OCI-M1 (cell line): ENCODE results near the gene CYP2U1.

Source experiments
- DNase-seq: peaks from one replicate; lab custom pipeline; 2025; lab: John Stamatoyannopoulos, UW

Gene CYP2U1

DNA sequence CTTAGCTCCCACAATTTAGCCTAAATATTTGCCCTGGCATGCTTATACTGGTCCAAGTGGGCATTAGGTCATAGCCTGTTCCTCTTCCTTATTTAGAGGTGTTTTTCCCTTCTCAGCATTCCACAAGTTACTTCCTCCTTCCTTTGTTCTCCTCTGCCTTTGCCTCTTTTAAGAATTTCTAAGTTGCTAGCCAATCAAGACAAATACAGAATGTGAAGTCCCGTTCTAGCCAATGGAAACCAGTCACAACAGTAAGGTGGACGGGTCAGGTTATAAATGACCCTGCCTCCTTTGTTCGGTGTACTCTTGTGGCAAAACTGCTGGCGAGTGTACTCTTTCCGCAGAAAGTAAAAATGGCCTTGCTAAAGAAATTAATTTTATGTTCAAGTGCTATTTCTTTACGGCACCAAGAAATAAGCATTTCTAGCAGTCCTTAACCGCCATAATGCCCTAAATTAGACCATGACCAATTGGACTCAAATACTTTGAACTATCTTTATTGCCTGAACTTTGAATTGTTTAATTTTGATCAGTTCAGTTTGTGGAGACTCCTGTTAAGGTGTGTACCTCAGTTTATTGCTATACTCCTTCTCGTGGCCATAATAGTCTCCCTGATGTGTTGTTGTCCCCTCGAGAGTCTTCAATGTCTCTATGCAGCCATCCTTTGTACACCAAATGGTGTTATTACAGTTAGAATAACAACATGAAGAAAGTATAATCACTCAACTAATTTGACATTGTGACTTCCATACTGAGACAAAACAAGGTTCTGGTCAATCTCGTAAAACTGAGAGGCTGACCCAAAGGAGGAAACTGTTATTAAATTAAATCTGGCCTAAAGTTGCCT, 56.8 kb downstream of the CYP2U1 start:
- DNase-seq: no peak

DNA sequence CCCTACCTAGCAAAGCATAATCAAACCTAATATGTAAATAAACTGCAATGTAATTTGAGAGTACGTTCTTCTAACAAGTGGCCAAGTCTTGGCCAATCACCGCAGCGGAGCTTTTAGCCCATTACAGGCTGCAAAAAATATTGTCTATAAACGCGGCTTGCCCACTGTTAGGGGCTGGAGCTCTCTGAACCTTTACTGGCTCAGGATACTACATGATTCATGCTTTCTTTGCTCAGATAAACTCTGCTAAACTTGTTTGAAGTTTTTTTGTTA, 57.4 kb downstream of the CYP2U1 start:
- DNase-seq: no peak

DNA sequence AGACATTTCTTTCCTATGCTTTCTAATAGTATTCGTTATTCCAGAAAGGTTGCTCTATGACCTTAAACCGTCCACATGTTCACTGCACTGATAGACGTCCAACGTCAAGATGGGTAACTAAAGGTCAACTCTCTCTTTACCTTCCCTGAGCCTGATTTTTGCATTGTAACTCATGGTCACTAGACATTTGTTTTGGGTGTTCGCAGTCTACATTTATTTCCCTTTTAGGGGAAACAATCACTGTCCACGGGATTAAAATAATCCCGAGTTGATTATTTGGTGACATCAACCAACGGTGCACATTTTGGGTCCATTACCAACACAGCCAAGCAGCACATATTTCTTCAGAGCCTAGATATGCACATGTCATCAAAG, 57.8 kb downstream of the CYP2U1 start:
- DNase-seq: no peak

DNA sequence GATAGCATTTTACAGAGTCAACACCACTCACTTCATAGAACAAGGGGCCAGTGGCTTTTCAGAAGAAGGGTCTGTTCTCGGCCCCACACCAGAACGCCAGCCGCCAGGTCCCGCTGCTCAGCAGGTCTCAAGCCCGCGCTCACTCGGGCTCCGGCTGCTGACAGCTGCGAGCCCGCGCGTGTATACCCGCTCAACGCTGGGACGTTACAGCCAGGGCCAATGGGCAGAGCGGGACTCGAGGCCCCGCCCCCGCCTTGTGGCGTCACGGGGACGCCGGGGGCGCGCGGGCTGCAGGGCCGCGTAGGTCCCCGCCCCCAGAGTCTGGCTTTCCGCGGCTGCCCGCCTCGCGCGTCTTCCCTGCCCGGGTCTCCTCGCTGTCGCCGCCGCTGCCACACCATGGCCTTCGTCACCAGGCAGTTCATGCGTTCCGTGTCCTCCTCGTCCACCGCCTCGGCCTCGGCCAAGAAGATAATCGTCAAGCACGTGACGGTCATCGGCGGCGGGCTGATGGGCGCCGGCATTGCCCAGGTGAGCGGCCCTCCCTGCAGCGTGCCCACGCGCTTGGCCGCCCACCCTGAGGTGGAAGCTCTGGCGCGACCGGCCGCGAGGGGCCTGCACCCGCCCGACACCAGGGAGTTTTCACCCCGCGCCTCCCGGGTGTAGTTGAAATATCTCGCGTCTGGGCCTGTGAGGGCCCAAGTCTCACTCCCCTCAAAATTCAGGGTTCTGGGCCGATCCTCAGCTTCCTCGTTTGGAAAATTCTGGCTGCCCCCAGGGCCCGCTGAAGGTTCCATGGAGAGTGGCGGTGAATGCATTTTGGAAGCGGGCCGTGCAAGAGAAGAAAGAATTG, 58.4 kb downstream of the CYP2U1 start, which contains the start of gene HADH:
Gene HADH, plus strand, starts transcription at position 353 of the 850 bp plus-strand sequence. Its CDS starts 44 bp downstream, at position 397.
- DNase-seq: peak; percentile 95

DNA sequence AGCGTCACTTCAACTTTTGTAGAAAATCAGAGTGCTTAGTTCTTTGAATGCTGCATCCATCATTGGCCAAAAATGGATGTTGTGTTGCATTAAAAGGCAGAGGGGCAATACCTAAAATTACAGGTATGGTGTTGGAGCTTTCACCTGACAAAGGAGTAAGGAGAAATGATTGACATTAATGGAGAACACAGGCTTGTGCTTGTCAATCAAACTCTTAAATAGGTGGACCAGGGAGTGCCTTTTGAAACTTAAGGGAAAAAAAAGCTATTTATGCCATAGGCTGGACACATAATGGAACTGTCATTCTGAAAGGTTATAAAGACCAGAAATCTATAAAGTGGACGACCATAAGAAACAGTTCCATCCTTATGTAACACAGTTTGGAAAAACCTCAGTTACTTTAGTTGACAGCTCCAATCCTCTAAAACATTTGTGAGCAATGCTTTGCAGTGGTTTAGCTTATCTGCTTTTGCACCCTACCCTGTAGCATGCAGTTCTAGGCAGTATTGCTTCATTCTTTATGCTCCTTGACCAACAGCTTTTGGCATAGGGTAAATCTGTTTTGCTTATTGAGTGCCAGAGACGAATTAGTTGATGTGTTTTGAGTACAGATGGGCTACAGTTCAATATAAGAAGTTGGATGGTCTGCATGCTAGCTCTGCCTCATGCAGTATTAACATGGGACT, 60.7 kb downstream of the CYP2U1 start:
- DNase-seq: peak; percentile 80

DNA sequence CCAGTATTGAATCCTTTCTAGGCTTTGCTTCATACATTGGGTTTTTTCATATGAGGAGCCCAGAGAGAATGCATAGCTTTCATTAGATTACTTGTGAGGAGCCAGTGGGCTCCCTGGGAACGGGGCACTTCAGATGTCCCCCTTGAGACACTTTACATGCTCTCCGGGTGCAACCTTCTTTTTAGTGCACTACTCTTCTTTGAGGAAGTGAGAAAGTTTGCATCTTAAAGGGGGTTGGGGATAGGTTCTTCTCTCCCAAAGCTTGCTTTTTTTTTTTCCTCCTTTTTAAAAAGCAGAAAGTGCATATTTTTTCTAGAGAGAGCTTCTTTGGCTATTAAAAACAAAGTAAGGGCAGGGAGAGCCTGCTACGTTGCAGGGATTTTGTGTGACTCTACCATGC, 62.6 kb downstream of the CYP2U1 start:
- DNase-seq: peak; percentile 22

DNA sequence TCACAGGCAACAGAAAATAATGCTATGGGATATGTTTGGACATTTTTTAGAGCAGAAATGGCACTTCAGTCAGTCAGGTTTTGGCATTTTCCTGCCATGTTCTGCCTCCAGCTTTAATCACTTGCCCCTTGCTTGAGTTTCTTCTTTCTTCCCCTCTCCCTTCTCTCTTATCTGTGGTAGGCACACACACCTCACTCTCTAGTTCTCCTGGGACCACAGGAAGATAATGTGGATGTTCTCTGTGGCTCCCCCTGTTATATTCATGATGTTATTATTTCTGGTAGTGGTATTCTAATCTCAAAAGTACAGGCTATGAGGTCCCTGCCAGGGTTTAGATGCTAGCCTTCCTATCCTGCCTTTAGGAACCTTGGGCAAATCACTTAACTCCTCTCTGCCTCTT, 63.5 kb downstream of the CYP2U1 start:
- DNase-seq: peak; percentile 75

DNA sequence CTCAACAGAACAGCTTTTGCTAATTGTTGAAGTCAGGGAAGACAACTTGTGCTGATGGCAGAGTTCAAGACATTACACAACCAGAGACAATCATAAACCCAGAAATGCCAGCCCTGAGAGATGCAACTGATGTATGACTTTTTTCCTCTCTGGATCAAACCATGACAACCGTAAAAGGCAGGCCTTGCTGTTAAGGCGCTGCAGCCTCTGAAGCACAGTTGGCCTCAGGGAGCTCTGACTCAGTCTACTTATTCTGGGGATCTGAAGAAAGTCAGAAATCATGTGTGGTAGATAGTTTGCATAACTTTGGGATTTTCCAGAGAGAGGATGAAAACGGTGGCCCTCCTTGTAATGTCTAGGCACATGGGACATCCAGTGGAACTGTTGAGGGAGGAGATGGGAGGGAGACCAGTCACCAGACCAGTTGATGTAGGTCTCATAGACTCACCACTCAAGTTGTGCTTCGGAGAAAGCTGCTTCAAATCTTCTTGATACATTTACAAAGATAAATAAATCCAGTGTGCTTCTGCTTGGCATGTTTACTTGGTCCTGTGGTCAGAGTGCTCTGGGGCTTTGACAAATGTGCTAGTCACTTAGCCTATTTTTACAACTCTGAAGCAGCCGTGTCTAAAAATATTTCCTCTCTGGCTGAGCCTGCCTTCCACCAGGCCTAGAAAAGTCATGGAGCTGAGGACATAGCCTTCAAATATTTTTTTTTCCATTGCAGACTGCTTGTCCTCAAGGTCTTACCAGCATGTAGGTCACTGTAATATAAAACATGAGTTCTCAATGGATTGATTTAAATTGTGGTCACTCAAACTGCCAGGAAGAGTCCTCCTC, 65.8 kb downstream of the CYP2U1 start:
- no peak for DNase-seq

DNA sequence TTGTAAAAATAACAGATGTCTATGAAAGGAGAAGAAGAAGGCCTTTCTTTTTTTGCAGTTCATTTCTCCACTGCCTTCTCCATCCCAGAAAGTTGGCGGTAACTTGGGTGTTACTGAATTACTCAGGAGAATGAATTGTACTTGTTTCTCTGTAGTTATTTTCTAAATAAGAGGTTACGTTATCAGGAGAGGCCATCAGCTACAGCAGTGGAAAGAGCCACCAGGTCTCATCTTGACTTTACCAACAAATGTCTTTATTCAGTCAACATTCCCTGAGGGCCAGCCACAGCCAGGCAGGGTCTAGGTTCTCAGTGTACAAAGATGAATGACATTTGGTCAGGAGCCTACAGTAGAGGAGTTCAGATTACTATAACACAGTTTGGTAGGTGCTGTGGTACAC, 66.4 kb downstream of the CYP2U1 start:
- DNase-seq: no peak

DNA sequence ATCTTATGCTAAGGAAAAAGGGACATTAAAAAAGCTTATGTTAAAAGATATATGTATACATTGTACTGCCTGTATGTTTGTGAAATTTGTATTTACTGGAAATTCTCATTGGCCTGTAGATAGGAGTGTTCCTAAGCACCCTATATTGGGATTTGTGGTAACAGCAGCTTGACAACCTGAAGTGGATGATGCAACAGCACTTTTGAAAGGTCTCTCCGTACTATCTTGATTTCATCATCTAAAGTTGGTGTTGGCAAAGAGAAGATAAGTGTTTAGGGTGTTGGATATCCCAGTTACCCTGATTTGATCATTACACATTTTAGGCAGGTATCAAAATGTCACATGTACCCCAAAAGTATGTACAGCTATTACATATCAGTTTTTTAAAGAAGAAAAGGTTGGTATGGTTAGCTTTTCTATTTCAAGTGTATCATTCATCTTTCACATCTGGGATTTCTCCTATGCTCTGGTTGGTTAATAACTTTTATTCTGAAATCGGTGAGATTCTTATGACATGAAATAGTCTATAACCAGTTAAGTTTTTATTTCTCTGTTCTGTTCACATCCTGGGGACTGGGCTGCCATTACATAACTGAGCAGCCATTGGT, 68.7 kb downstream of the CYP2U1 start:
- DNase-seq: peak; percentile 37

DNA sequence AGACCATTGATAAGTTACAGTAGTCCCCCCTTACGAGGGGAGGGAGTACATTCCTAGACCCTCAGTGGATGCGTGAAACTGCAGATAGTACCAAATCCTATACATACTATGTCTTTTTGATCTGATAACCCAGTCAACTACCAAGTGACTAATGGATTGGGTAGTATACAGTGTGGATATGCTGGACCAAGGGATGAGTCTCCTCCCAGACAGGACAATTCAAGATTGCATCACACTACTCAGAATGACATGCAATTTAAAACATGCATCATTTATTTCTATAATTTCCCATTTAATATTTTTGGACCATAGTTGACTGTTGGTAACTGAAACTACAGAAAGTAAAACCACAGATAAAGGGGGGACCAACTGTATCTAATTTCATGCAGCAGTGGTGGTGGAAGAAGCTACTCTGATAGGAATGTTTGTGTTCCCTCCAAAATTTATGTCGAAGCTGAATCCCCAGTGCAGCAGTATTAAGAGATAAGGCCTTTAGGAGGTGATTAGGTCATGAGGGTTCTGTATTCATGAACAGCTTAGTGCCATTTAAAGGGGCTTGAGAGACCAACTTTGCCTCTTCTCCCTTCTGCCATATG, 70.3 kb downstream of the CYP2U1 start:
- DNase-seq: peak; percentile 53
